GM21825 (cell line): ENCODE data around the gene TMEM164.

ENCODE experiments used
- ATAC-seq: cut with Tn5 transposase; IDR thresholded peaks from one replicate; pipeline ENCODE4 v1.9.1; 2021; ENCODE audit warnings: mild to moderate bottlenecking, moderate library complexity; ENCODE audit not compliant: unreplicated experiment

Gene TMEM164

DNA sequence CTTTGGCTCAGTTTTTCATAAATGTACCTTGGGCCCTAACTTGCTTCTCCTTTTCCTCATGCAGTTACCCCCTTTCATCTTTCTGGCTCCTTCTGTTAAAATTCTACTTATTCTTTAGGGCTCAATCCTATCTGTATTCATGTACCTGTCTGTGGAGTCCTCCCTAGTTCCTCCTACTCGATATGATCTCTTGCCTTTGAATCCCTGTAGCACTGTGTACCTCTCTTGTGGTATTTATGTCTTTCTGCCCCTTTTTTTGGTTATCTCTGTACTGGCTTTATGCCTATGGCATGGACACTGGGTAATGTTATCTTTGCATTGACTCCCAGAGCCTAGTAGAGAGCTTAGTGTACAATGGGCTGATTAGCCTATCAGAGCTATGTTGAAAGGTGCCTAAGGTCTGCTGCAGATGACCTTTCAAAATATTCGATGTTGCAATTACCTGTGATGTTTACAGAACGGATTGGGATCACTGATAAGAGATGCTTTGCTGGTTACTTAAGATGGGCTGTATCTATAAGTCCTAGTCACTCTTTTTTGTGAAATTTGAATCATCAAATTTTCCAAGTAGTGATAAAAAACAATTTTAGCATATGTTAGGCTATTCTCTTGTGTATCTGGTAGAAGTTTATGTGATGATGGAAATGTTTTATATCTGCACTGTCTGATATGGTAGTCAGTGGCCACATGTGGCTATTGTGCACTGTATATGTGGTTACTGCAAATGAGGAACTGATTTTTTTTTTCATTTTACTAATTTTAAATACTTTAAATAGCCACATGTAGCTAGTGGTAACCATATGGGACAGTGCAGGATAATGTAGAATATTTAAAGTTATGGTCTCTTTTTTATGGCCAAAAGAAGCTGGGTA is 33.5 kb downstream of the TMEM164 start:
- ATAC-seq = no peak

DNA sequence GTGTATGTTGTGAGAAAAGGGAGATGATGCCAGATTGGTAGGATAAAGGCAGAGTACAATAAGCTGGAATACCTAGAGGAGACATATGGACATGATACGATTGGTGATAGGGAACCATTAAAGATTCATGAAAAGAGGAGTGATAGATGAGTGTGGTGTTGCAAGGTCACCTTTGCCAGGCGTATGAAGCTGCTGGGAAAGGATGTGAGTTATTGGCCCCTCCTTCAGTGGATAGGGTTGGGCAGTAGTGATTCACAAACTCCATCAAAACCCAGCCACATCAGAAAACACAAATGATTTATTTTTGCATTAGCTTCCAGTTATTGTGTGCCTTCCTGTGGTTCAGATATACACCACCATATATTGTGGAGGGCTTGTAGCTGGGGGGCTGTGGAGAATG is 34.3 kb downstream of the TMEM164 start:
- ATAC-seq = no peak

DNA sequence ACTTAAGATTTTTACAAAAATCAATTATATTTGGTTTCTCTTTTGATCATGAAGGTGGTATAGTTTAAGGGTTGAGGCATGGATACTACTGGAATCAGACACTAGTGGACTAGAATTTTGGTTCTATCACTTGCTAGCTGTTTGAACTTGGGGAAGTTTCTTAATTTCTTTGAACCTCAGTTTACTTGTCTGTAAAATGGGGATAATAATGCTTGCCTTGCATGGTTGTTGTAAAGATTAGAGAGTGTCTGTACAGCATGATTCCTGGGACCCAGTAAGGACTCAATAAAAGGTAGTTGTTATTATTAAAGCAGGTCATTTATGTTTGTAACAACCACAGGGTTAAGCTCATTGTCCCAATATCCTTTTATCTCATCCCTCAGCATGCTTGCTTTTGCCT is 36.0 kb downstream of the TMEM164 start:
- no peak for ATAC-seq

DNA sequence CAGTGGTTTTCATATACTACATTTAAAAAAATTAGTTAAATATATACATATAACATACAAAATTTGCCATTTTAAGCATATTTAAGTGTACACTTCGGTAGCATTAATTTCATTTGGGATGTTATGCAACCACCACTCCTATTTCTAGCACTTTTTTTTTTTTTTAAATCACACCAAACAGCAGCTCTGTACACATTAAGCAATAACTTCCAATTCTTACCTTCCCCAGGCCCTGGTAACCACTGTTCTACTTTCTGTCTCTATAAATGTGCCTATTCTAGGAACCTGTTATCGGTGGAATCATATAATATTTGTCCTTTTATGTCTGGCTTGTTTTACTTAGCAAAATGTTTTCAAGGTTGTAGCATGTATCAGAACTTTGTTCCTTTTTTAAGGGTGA is 39.1 kb downstream of the TMEM164 start:
- ATAC-seq = no peak

DNA sequence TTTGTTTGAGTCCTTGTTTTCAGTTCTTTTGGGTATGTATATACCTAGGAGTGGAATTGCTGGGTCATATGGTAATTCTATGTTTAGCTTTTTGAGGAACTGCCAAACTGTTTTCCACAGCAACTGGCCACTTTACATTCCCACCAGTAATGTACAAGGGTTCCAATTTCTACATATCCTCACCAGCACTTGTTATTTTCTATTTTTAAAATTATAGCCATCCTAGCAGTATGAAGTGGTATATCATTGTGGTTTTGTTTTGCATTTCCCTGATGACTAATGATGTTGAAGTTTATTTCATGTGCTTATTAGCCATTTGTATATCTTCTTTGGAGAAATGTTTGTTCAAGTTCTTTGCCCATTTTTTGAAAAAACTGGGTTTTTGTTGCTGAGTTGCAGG is 39.6 kb downstream of the TMEM164 start:
- no peak for ATAC-seq

DNA sequence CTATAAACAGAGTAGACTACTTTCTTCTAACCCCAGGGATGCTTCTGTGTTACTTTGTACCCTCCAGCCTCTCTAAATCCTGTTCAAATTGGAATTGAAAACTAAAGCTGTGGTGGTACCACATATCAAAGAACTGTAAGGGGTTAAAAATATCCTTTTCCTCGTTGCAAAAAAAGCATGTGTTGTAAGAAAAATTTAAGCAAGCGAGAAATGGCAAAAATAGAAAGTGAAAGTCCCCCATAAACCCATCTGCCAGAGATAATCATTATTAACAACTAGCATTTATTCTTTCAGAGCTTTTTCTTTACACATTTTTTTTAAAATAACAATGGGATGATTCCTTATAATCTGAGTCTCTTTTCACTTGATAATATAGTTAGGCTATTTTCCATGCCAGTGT is 40.6 kb downstream of the TMEM164 start:
- no peak for ATAC-seq

DNA sequence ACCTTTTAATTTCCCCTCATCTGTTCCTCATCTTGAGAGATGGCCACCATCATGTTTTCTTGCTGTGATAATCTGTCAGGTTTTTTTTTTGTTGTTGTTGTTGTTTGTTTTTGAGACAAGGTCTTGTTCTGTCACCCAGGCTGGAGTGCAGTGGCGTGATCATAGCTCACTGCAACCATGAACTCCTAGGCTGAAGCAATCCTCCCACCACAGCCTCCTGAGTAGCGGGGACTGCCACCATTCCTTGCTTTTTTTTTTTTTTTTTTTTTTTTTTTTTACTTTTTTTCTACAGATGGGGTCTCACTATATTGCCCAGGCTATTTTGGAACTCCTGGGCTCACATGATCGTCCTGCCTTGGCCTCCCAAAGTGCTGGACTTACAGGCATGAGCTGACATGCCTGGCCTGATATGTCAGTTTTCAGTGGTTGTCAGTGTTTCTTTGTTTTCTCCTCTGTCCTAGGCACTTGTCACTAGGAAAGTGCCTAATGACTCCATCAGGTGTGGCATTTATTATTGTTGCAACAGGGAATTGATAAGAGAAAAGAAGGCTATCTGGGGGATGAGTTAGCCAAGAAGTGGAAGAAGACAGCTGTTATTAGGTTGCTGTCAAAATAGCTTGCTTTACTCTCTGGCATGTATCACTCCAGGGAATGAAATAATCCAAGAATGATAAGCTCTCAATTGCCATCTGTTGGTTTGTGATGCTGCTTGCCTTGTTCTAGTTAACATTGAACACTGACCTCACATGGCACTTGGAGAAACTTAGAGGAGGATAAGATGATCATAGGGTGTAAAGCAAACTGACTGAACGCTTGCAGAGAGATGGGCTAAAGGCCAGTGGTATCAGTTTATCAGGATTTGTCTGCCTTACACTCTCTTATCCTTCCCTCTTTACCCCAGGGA is 41.7 kb downstream of the TMEM164 start:
- ATAC-seq = no peak

DNA sequence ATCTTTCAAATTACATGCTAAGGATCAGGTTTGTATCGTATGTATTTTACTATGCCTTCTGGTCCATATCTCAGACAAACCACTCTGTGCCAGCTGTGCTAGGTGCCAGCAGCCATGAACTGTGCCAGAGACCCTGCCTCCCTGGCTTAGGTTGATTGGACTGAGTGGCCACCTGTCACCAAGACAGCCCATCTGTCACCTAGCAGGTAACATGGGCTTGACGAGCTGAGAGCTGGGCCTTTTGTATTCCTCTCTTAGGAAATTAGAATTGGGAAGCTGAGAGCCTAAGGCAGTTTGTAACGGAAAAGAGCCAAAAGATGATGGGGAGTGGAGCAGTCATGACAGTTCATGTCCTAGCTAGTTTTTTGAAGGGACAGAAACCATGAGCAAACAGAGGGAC is 42.5 kb downstream of the TMEM164 start:
- ATAC-seq = no peak

DNA sequence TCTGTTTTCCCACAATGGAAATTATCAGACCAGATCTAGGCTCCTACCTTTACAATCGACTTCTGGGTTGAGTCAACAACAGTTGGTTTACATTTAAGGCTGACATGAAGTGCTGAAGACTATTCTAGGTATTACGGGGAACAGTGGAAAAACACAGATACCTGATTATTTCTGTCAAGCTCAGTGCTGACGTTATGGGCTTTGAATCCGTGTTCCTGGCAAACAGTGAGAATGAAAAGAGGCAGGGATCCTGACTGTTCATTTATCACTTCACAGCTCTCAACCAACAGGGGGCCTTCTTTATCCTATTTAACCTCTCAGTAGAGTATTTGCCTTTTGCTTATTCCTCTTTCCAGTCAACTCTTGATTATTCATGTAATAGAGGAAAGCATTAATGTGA is 43.1 kb downstream of the TMEM164 start:
- ATAC-seq = no peak

DNA sequence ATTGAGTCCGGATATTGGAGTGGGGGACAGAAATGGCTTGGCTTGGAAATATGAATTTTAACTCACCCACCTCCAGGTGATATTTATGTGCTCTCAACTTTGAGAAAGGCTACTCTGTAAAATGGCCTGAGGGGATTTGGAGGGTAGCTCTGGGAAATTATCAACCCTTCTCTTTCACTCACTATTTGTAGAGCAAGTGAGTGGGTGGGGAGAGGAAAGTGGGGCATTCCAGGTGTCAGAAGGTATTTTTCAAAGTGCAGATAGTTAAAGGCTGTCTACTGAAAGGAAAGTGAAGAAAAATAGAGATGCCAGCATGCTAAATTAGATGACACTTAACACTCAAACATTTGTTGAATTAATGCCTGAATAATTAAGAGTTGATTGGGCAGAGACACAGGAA is 44.1 kb downstream of the TMEM164 start:
- no peak for ATAC-seq

DNA sequence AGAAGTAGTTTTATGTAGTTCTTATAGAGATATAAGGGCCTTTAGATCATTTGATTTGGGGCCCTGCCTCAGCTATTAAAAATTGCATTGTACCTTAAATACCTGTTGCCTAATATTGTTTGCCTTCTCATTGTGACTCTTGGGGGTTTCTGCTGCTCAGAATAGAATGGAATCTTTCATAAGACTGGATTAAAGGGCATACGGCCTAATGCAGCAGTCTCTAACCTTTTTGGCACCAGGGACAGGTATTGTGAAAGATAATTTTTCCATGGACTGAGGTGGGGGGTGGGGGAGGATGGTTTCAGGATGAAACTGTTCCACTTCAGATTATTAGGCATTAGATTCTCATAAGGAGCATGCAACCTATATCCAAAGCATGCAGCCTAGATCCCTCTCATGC is 46.2 kb downstream of the TMEM164 start:
- no peak for ATAC-seq

DNA sequence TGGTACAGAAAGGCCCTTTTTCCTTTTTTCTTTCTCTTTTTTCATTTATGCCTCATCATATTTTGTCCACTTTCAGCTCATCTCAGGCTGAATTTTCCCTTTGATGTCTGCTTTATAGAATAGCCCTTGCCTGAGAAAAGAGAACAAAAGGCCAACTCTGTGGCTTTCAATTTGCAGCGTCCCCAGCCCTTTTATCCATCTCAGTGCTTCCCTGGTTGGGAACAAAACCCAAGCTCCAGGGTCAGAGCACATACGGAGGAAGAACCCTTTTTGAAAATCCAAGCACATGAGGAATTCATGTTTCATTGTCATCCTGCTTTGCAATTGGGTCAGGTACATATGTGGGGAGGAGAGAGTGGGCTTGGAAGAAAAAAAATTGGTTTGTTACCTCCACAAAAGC is 47.5 kb downstream of the TMEM164 start:
- ATAC-seq = no peak

DNA sequence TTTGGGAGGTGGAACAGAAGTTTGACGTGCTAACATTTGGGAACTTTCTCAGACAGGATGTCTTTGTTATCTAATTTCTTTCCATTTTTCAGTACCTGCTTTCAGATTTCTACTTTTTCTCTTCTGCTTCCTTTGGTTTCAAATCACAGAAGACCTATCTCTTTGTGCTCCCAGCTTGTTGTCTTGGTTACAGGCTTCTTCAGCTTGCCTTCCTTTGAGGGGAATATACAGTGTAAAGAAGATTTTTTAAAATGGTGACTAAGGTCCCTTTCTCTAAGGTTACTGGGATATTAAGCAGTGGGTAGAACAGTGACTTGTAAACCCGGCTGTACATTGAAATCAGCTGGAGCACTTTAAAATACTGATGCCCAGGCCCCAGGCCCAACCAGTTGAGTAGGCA is 48.0 kb downstream of the TMEM164 start:
- no peak for ATAC-seq

DNA sequence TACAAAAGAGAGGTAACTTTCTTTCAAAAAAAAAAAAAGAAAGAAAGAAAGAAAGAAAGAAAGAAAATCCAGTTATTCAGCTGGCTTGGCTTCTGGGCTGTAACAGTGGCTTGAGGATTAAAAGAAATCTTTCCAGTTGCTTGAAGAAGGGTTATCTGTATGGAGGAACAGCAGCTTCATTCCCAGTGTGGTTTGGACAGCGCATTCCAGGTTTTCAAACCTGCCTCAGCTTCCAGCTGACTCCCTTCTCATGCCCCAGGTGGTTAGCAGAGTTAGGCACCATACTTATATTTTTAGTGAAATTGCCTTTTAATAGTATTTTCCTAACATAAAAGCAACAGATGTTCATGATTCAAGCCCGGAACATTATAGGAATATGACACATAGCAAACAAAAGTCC is 48.6 kb downstream of the TMEM164 start:
- ATAC-seq = no peak

DNA sequence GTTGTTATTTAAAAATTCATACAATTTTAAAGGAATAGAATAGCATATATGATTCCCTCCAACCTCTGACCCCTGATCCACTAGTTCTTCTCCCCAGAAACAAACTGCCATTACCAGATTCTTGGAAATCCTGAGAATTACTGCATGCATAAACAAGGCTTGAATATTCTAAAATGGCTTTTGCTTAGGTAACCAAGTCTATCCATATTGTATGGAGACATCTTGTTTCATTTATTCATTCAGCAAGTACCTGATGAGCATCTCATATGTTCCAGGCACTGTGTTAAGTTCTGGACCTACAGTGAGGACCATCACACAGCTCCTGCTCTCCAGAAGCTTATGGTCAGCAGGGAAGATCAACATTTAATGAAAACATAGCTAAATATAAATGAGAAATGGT is 49.4 kb downstream of the TMEM164 start:
- ATAC-seq = no peak

DNA sequence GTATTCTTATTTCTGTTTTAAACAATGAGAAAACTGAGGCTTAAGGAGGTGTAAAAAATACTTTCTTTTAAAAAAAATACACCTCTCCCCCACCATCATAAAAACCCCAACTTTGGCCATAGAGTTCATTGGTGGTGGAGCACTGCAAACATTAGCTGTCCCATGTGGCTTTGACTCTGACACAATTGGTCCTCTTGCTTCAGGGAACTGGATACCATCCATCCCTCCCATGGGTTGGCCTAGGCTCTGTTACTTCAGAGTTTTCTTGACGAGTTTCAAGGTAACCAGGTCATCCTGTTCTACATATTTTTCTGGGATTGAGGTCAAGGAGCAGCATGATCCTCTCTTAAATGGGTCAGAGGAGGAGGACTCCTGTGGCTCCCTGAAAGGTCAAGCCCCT is 50.5 kb downstream of the TMEM164 start:
- no peak for ATAC-seq

DNA sequence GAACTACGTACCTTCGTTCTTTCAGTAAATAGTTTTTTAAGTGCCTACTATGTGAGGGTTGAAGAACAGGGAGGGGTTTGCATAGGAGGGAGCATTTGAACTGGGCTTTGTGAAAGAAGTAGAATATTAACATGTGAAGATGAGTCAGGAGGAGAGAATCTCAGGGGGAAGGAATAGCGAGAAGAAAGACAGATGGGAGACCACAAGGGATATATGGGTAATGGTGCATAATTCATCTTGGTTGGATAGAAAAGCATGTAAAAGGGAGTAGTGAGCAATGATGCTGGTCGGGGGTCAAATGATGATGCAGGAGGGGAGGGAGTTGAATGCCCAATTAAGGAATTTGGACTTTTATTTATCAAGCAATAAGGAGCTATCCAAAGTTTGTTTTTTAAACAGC is 52.7 kb downstream of the TMEM164 start:
- no peak for ATAC-seq

DNA sequence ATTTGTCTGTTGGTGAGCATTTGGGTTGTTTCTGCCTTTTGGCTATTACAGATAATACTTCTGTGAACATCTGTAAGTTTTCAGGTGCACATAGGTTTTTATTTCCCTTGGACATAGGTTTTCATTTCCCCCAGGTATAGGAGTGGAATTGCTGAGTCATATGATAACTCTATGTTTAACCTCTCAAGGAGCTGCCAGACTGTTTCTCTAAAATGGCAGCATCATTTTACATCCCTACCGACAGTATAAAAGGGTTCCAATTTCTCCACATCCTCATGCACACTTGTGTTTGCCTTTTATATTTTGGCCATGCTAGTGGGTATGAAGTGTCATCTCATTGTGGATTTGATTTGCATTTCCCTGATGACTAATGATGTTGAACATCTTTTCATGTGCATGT is 53.5 kb downstream of the TMEM164 start:
- no peak for ATAC-seq

DNA sequence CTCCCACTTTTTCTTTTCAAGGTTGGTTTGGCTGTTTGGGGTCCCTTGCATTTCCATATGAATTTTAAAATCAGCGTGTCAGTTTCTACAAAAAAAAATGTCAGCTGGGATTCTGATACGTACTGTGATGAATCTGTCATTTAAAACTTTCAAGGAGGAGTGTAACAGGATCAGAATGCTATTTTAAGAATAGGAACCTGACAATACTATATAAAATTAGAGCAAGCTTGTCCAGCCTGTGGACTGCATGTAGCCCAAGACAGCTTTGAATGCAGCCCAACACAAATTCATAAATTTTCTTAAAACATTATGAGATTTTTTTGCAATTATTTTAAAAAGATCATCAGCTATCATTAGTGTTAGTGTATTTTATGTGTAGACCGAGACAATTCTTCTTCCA is 56.5 kb downstream of the TMEM164 start:
- ATAC-seq = no peak

DNA sequence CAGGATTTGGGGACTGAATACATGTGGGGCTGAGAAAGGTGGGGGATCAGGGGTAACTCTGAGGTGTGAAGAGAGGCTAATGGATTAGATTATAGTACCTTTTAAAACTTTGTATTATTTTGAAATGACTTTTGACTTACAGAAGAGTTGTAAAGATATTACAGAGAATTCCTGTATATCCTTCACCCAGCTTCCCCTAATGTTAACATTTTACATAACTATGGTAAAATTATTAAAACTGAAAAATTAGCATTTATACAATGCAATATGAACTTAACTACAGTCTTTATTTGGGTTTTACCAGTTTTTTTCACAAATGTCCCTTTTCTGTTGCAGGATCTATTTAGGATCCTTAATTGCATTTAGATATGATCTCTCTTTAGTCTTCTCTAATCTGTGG is 57.4 kb downstream of the TMEM164 start:
- no peak for ATAC-seq

DNA sequence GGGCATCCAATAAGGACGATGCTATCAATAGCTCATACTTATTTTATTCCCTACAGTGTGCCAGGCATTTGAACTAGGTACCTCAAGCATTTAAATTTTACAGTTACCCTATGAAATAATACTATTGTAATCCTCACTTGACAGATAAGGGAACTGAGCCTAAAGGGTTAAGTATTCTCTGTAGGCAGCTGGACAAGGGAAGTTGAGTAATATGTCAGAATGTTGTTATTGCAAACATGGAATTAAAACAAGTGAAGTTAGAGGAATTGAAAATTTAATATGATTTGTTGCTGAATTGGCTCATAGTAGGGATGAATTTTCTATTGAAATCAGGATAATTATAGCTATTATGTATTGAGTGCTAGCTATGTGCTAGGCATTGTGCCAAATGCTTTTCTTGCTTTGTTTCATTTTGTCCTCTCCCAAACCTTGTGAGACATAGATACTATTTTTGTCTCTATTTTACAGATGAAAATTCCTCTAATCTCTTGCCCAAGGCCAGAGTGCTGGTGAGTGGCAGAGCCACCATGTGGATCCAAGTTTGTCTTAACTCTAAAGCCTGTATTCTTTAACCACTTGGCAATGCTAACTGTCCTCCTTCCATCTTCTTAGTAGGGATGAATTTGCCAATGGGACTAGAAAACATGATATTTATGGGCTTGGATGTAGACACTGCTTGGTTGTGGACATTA is 58.1 kb downstream of the TMEM164 start:
- no peak for ATAC-seq

DNA sequence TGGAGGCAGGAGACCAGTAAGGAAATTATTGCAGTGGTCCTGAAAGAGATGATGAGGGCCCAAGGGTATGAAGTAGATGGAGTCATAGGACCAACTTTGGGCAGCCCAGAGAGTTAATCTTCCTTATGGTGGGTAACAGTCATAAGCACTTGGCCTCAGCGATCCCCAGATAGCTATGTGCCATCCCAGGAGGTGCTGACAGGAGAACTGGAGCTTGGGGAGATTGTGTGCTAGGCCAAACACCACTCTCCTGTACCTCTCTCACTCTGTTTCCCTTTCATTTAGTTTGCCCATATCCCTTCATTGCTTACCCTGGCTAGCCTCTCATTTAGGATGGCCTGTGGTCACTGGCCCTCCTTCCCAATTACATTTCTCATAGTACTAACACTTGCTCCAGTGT is 60.0 kb downstream of the TMEM164 start:
- ATAC-seq = no peak
